Mesodermal cell (in vitro differentiated cells): ENCODE results near the gene SPINK8.
"Not testable (repeated sequence)": the region's sequence is repeated elsewhere in the genome, so short reads cannot be mapped to it uniquely, and the experiment has no call there.

ENCODE experiments used
- H3K27ac ChIP-seq: 2 replicates; pipeline ENCODE4 v1.7.0; 2013; ENCODE audit warnings: mild to moderate bottlenecking, low read depth, low read length, moderate library complexity; ENCODE audit not compliant: severe bottlenecking
- H3K36me3 ChIP-seq: 2 replicates; pipeline ENCODE4 v1.7.1; 2013; ENCODE audit warnings: mild to moderate bottlenecking, low read length, moderate library complexity; ENCODE audit not compliant: control insufficient read depth, insufficient read depth
- H3K4me1 ChIP-seq: one replicate; pipeline ENCODE4 v1.7.1; 2013; ENCODE audit warnings: mild to moderate bottlenecking, low read length; ENCODE audit not compliant: insufficient read depth, control insufficient read depth, poor library complexity, severe bottlenecking
- H3K4me3 ChIP-seq: 2 replicates; pipeline ENCODE4 v1.7.0; 2013; ENCODE audit warnings: low read length, control low read depth, mild to moderate bottlenecking; ENCODE audit not compliant: insufficient read depth, poor library complexity, severe bottlenecking; ENCODE audit errors: extremely low read depth
- H3K9me3 ChIP-seq: 2 replicates; pipeline ENCODE4 v1.7.1; 2013; ENCODE audit warnings: mild to moderate bottlenecking, low read length, moderate library complexity; ENCODE audit not compliant: control insufficient read depth
- WGBS, 2 experiments: methylation state at CpG; one replicate each; pipeline ENCODE4 v1.1.5; 2013; ENCODE audit warnings: missing lambda C conversion rate in 2 of 2; ENCODE audit not compliant: insufficient coverage in 2 of 2; 5-methylcytosine and 5-hydroxymethylcytosine counted together

The SPINK8 gene

GRCh38 chr3:48353987-48354386 is 20.5 kb upstream of the SPINK8 start:
- Histone ChIP-seq H3K27ac (no peak overlapping the region), H3K4me1 (no peaks in the 10 kb centered on the region), H3K4me3 (no peak overlapping the region), H3K36me3 (no peaks in the 10 kb centered on the region), H3K9me3 (no peaks in the 10 kb centered on the region)
- 92 to 100% methylated on average over 2 of the region's 4 CpGs for WGBS, 2 experiments

- WGBS, 2 experiments, result 81 to 92% methylated on average over 6 of the region's 6 CpGs
- Histone ChIP-seq H3K36me3 (no peaks in the 10 kb centered on the region), H3K27ac (no peak overlapping the region), H3K4me3 (no peak overlapping the region), H3K9me3 (no peaks in the 10 kb centered on the region), H3K4me1 (no peaks in the 10 kb centered on the region)
These were observed 19.1 kb upstream of the SPINK8 start for GRCh38 chr3:48352546-48352945.

DNA sequence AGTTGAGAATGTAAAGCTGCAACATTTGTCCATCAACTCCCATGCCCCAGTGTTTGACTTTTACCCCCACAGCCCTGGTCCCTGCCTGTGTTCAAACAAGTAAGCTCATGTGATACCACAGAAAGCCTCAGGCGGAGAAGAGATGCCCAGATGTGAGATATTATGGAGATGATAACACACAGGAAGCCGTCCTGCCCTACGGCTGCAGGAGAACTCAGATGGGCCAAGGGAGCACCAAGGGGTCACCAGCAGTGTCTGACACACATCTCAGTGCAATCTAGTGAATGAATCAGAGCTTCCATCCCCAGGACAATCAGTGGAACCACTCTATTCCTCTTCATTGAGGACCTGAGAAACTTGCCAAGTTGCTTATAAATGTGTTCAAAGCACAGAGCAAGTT is 14.0 kb upstream of the SPINK8 start:
- Histone ChIP-seq H3K27ac (no peak overlapping the region), H3K9me3 (no peaks in the 10 kb centered on the region), H3K36me3 (no peaks in the 10 kb centered on the region), H3K4me1 (peaks cover 2% of the 10 kb centered on the region), H3K4me3 (no peak overlapping the region)
- WGBS, 2 experiments, result 92 to 100% methylated on average over 3 of the region's 3 CpGs

DNA sequence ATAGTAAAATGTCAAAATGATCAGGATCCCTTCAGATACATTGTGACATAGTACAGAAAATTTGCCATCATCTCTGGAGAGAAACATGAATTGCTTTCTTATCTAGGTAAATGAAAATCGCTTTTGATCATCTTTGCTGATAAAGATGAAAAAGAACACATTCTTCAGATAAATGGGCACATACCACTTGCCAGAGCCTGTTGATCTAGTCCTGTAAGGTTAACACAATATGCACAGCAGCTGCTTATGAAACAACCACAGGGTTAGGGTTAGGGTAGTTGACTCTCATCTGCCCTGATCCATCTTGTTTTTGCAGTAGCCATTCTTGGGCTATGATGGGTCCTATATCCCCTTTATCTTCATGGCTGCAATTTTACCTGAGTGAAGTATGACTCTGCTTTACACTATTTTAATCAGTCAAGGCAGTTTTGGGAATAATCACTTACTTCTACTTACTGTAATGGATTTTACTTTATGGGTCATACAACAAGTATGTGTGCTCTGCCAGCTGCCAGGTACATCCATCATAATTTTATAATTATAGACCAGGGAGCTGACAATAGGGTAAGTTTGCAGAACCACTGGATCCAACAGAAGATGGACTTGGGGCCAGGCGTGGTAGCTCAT is 12.6 kb upstream of the SPINK8 start:
- WGBS, 2 experiments, result 77 to 86% methylated on average over 1 of the region's 2 CpGs
- H3K27ac ChIP-seq, result no peak overlapping the region
- H3K36me3 ChIP-seq, result no peaks in the 10 kb centered on the region
- peaks cover 2% of the 10 kb centered on the region for H3K4me1 ChIP-seq
- H3K9me3 ChIP-seq, result no peaks in the 10 kb centered on the region
- H3K4me3 ChIP-seq, result no peak overlapping the region

- H3K36me3 ChIP-seq, result no peaks in the 10 kb centered on the region
- peaks cover 2% of the 10 kb centered on the region for H3K4me1 ChIP-seq
- no peak overlapping the region for H3K4me3 ChIP-seq
- no peaks in the 10 kb centered on the region for H3K9me3 ChIP-seq
- no peak overlapping the region for H3K27ac ChIP-seq
- WGBS, 2 experiments, result 83% methylated on average over 1 of the region's 1 CpG; no CpG with 5 or more reads in 1 of the 2 experiments
These were observed 11.5 kb upstream of the SPINK8 start for GRCh38 chr3:48344867-48345507.

- Histone ChIP-seq H3K9me3 (no peaks in the 10 kb centered on the region), H3K27ac (no peak overlapping the region), H3K4me1 (peaks cover 2% of the 10 kb centered on the region), H3K4me3 (no peak overlapping the region), H3K36me3 (no peaks in the 10 kb centered on the region)
- WGBS, 2 experiments, result 83 to 100% methylated on average over 1 to 4 of the region's 8 CpGs
These were observed 10.0 kb upstream of the SPINK8 start for GRCh38 chr3:48343432-48343831.

- Histone ChIP-seq H3K9me3 (no peaks in the 10 kb centered on the region), H3K4me3 (no peak overlapping the region), H3K27ac (no peak overlapping the region), H3K36me3 (no peaks in the 10 kb centered on the region), H3K4me1 (no peaks in the 10 kb centered on the region)
- WGBS, 2 experiments, result 83 to 92% methylated on average over 3 to 4 of the region's 4 CpGs
These were observed 5.2 kb upstream of the SPINK8 start for GRCh38 chr3:48338635-48339034.

GRCh38 chr3:48337536-48337935 is 4.1 kb upstream of the SPINK8 start:
- not testable (repeated sequence) for H3K4me3 ChIP-seq, H3K36me3 ChIP-seq, H3K27ac ChIP-seq, H3K4me1 ChIP-seq, H3K9me3 ChIP-seq
- WGBS, 2 experiments, result 92 to 100% methylated on average over 2 to 3 of the region's 5 CpGs

- H3K4me3 ChIP-seq, H3K27ac ChIP-seq, H3K9me3 ChIP-seq, H3K36me3 ChIP-seq, H3K4me1 ChIP-seq: not testable (repeated sequence)
- 85 to 96% methylated on average over 6 to 9 of the region's 9 CpGs for WGBS, 2 experiments
These were observed 1.8 kb upstream of the SPINK8 start for GRCh38 chr3:48335286-48335685.

DNA sequence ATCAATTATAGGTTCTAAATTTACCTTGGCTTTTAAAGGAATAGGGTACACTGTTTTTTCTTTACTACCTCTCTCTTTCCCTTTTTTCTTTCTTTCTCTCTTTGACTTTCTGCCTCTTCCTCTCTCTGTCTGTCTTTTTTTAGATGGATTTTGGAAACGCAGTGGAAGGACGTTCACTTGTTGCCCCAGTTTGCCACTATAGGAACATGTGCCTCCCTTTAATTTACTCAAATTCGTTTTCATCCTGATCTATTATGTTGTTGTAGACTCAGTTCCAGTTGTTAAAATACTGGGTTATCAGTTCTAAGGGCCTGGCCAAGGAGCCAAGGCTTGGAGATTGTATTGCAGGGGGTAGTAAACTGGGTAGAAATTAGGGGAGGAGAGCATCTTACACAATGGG is 1.1 kb upstream of the SPINK8 start:
- H3K27ac ChIP-seq, result no peak overlapping the region
- H3K9me3 ChIP-seq, result no peaks in the 10 kb centered on the region
- H3K36me3 ChIP-seq, result no peaks in the 10 kb centered on the region
- no CpG with 5 or more reads among the region's 3 CpGs for WGBS, 2 experiments
- no peaks in the 10 kb centered on the region for H3K4me1 ChIP-seq
- H3K4me3 ChIP-seq, result no peak overlapping the region

DNA sequence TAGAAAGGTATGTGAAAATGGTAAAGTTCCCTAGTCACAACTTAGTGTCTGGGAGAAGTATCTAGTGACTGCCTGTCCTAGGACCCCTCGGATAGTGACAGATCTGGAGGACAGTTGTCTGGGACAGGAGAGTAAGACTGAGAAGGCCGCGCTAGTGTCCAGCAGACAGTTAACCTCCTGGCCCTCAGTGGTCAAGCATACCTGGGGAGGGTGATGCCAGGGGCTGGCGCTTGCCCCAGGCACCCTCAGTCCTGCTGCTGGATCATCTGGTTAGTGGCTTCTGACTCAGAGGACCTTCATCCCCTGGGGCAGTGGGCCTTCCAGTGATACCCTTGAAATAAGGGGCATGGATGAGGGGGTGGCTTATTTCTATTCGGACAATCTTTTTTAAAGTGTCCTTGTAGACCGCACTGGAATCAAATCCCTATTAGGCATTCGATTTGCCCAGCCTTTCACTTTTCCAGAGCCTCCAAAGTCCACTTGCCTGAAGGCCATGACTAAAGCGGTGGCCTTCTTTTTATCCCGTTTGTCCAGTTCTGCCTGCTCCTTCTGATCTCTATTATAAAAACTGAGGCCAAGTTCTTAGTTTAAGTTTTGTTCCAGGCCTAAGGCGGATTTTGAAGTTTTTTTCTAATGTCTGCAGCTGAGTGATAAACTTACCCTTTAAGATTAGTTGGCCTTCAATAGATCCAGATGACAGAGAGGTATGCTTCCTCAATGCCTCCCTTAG is 1.6 kb downstream of the SPINK8 start:
- not testable (repeated sequence) for H3K4me3 ChIP-seq, H3K27ac ChIP-seq, H3K4me1 ChIP-seq, H3K36me3 ChIP-seq, H3K9me3 ChIP-seq
- 92 to 94% methylated on average over 7 to 8 of the region's 10 CpGs for WGBS, 2 experiments
